ENCODE measurements around the gene PSMA7.

The PSMA7 gene

DNA sequence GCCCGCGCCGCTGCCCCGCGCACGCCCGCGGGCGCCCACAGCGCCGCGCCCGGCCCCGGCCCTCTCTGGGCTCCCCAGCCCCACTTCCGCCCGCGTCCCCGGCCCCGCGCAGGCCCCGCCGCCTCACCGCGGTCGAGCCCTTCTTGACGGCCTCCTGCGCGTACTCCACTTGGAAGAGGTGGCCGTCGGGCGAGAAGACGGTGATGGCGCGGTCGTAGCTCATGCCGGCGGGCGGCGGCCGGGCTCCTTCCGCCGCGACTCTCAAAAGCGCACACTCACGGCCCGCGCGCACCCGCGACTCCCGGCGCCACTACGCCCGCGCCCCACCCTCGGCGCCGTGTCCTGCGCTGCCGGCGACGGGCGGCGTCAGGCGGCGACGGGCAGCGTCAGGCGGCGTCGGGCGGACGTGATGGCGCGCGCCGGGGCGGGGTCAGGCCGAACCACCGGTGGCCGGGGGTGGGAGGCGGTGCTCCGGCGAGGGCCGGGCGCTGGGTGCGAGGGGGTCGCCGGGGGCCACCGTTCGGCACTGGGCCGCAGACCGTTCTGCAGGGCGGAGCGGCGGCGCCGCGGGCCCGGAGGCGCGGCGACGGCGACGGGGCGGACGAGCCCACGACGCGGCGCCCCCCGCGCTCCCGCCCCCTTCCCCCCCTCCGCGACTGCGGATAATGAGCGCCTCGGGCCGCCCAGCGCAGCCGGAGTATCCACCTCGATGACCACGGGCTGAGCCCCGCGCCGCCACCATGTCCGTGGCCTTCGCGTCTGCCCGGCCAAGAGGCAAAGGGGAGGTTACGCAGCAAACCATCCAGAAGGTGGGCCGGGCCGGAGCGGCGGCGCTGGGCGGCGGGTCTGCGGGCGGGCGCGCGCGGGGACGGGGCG is at the start of gene PSMA7, which contains the start of gene SS18L1:
Gene PSMA7 (minus strand): TSS at position 314 of the 876 bp plus-strand sequence. CDS start 91 bp downstream, at position 223.
Gene SS18L1 (plus strand): TSS at position 689 of the 876 bp plus-strand sequence. CDS start 52 bp downstream, at position 741.
- peak; percentile 72 for DNase-seq (ENCODE audit: low read depth)

DNA sequence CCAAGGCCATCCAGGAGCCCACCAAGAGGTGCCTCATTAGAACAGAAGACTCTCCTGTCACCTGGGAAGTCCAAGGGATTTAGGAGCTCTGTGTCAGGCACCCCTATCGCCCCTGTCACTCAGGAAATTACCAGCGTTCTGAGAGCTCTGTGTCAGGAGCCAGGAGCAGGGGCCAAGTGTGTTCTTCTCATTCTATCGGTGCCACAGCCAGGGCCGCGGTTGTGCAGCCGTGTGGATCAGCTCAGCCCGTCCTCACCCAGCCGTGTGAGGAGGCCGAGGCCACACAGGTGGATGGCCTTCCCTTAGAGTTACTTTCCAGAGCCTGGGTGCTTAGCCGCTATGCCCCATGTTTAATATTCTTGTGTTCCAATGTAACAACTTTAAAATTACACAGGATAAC is 49.4 kb upstream of the PSMA7 start:
- DNase-seq (ENCODE audit: low read depth) = no peak

DNA sequence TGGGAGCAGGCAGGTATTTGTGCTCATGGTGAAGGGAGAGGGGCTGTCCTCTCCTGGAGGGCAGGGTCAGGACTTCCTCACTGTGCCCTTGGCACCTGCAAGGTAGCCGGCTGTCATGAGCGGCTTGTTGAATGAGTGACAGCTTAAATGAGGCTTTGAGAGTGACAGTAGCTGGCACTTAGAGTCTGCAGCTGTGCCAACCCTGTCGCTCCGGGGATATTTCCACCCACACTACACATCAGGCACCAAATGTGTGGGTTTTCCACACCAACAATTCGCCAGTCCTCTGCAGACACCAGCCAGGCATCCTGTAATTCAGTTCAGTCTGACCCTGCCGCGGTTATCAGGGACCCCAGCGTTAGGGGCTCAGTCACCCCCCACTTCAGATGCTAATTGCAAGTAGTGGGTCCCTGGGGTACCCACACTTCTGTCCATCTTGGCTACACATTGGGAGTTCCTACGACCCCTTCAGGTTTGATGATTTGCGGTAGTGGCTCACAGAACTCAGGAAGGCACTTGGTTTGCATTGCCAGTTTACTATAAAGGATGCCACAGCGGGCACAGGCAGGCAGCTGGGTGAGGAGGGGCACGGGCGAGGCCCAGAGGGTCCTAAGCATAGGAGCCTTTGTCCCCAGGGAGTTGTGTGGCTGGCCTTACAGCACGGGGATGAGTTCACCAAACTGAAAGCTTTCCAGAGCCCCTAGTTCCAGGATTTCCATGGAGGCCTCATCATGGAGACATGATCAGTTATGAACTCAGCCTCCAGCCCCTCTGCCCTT is 48.8 kb upstream of the PSMA7 start:
- DNase-seq (ENCODE audit: low read depth) = no peak

DNA sequence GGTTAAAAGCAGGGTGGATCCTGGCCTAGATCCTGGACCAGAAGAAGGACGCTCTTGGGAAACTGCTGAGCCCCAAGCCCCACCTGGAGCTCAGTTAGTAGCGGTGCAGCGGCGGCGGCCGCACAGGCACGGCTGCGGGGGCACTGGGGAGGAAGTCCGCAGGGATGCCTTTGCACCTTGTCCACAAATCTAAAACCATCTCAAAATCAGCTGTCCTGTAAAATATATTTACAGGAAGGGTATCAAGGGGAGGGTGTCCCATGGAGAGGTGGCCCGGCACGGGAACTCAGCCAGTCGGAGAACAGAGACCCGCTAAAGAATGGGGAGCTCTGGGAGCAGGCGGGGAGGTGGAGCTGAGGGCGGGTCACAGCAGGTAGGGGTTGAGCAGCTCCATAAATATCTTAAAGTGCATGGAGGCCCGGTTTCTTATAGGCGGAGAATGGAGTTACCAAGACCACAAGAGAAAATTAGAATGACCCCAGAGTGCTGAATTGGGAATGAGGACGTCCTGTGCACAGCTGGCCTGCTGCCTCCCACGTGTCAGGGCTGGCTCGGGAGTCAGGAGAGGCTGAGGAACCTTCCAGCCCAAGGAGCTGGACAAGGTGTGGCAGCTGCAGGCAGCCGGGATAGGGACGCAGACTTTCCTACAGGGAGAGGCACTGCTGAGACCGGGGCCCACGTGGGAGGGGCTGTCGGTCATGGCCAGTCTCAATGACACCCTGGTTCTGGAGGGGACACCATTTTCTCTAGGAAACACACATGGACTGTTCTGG is 47.6 kb upstream of the PSMA7 start:
- DNase-seq (ENCODE audit: low read depth) = no peak

DNA sequence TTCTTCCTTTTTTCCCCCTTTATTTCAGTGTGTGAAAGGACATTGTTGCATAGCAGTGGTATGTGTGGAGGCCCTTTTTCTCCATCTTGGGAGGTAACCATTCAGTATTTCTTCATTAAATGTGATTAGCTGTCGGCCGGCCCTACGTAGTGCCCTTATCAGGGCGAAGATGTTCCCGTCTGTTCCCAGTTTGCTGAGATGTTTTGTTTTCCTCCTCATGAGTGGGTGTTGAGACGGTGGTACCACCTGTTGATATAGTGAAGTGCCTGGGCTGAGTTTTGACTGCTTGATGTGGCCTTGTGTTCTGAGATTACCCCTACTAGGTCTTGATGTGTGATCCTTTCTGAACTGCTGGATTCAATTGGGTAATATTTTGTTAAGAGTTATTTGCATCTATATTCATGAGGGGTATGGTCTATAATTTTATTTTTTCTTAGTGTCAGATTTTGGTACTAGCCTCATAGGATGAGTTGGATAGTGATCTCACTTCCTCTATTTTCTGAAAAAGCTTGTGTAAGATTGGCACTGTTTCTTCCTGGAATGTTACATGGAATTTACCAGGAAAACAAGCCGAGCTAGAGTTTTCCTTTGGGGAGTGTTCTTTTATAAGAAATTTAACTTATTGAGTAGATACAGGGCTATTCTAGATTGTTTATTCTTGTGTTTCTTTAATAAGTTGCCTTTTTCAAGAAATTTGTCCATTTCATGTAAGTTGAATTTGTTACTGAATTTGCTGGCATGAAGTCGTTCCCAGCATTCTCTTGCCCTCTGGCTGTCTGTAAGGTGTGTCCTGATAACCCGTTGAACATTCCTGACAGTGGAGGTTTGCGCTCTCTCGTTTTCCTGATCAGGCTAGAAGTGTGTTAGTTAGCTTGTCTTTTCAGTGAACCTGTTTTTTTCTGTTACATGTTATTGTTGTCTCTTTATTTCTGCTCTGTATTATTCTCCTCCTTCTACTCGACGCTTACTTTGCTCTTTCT is 44.0 kb upstream of the PSMA7 start:
- DNase-seq (ENCODE audit: low read depth) = no peak

DNA sequence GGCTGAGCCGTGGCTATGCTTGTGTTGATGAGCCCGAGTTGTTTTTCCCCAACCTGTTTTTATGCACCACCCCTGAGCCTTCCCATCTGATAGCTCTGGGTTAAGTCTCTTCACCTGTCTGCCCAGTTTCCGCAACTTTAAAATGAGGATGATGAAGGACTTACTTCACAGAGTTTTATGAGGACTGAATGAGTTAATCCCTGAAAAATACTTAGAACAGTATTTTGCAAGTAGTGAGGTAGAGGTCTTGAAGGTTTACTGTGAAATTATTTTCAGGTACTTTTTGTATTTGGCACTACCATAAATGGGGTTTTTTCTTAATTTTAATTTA is 42.9 kb upstream of the PSMA7 start:
- no peak for DNase-seq (ENCODE audit: low read depth)

DNA sequence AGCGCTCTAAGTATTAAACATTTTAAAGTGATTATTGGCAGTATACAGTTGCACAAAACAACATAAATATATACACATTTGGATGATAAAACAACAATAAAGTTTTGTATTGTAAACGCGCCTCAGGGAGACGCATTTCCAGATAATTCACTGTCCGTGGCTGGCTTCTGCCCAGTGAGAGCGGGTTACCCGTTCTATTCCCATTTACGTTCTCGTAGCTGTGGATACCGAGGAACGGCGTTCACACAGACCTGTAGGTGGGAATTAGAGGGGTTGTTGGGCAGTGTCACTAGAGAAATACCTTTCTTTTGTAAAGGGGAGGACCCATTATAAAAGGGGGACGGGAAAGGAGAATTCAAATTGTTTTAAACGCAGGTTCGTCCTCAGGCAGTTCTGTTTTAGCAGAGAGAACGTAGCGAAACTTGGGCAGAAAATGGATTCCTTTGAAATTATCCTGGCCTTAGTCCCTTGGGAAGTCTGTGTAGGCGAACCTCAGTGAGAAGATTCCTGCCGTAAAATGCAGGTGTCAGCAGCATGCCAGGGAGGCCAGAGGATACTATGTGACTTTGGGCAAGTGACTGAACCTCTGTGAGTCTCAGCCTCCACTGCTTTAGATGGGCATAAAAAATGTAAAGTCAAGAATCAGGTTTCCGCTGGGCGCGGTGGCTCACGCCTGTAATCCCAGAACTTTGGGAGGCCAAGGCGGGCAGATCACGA is 40.4 kb upstream of the PSMA7 start:
- no peak for DNase-seq (ENCODE audit: low read depth)

DNA sequence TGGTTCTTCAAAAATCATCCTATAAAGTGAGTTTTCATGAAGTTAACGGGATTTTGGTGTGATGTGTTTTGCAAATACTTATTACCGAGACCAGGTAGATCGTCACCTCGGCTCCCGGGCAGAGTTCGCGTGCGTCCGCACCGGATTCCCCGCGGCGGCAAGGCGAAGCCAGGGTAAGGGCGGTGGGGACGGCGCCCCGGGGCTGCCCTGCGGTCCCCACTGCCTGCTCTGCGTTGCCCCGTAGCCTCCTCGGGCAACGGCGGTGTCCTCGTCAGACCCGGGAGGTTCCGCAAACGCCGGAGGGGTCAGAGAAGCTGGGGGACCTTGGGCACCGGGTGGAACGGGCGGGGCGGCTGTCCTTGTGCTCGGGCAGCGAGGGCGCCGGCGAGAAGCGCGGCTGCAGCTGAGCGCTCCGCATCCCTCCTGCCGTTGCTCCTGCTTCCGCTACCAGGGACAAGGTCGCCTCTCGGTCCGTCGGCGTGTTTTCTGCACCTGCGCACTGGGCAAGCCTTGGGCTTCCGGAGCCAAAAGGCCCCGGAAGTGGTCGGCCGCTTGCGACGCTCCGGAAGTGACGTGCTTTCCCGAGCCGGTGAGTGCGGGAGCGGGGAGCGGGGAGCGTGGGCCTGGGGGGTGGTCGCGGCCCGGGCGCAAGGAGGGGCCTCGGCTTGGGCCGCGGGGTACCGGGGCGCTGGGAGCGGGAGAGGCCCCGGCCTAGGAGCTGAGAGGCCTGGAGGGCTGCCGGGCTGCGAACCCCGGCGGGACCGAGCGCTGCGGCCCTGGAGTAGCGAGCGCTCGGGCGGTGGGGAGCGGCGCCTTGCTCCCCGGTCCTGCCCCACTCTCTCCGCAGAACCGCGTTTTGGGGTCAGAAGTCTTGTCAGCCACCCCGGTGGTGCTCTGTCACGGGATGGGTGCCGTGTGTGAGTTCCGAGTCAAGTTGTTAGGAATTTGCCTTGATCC is 39.6 kb upstream of the PSMA7 start, which contains the start of gene MTG2:
Gene MTG2 (plus strand): TSS at position 560 of the 957 bp plus-strand sequence. CDS start 10,393 bp downstream, outside the sequence.
- peak; percentile 92 for DNase-seq (ENCODE audit: low read depth)

DNA sequence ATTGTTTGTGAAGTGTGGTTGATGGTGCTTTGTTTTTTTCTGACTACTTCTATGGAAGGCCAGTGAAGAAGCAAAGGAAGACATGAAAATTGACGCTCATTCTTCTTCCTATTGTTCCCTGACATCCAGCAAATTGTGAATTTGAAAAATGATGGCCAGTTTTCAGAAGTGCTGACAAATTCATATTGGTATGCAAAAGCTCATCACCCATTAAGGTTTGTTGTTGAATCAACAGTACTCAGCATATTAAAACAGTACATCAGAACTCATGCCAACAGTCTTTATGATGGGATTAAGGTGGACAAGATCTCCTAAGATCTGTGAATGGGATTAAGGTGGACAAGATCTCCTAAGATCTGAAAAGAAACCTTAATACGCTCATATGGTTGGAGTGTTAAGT is 38.6 kb upstream of the PSMA7 start:
- DNase-seq (ENCODE audit: low read depth) = no peak

DNA sequence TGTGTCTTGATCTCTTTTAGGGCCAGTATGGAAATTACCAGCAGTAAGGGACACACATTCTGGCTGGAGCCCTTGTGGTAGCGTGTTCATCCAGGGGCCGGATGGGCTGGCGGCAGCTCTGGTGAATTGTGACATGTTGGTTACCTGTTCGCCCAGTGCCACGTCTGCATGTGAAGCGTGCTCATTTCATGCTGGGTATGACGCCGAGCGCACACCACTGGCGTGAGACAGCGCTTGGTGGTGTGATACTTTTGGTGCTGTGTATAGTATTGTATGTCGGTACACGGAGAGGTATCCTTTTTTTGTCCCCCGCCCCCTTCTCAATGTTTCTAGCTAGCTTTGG is 35.9 kb upstream of the PSMA7 start:
- no peak for DNase-seq (ENCODE audit: low read depth)

DNA sequence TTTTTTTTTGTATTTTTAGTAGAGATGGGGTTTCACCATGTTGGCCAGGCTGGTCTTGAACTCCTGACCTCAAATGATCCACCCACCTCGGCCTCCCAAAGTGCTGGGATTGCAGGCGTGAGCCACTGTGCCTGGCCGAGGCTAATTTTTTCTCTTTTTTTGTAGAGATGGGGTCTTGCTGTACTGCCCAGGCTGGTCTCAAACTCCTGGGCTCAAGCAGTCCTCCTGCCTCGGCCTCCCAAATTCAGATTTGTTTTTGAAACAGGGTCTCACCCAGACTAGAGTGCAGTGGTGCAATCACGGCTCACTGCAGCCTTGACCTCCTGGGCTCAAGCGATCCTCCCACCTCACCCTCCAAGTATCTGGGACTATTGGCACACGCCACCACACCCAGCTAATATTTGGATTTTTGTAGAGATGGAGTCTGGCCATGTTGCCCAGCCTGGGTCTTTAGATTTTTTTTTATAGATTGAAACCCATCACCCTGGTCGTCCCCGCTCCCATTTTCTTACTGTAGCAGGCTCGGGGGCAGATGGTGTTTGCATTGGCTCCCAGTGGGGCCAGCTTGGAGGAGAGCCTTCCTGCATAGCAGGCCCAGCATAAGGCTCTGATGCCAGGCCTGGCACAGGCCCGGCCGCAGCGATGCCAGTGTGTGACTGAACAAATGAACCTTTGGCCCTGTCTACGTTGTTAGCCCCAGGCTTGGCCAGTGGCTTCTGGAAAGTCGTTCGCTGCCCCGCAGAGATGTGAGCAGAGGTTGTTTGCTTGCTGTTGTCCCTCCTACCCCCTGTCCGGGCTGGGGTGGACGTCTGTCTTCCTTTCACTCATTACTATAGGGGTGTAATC is 35.3 kb upstream of the PSMA7 start:
- DNase-seq (ENCODE audit: low read depth) = no peak

DNA sequence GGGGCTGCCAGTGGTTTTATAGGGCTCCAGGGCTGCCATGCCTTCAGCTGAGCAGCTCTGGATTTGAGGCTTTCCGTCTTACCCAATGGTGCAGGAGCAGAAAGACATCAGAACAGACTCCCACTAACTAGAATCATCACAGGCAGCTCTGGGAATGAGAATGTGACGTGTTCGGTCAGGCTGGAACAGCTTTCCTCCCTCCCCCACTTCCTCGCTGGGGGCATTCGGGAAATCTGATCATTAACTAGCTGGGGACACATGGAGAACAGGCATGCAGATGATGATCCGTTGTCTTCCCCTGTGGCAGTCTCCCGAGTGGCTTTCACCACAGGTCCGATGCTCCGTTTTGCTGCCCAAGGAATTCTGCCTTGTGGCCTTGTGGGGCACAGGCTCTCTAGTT is 34.1 kb upstream of the PSMA7 start:
- no peak for DNase-seq (ENCODE audit: low read depth)

DNA sequence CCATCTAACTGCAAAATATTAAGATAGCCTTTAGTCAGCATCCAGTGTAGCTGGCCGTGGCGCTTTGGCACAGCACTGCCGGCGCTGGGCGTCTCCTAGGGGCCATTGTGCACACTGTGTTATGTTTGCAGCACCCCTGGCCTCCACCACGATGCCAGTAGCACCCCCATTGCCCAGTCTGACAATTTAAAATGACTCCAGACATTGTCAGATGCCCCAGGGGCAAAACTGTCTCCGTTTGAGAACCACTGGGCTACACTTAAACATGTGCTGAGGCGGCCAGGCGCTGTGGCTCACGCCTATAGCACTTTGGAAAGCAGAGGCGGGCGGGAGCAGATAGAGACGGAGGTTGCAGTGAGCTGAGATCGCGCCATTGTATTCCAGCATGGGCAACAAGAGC is 33.7 kb upstream of the PSMA7 start:
- DNase-seq (ENCODE audit: low read depth) = no peak

DNA sequence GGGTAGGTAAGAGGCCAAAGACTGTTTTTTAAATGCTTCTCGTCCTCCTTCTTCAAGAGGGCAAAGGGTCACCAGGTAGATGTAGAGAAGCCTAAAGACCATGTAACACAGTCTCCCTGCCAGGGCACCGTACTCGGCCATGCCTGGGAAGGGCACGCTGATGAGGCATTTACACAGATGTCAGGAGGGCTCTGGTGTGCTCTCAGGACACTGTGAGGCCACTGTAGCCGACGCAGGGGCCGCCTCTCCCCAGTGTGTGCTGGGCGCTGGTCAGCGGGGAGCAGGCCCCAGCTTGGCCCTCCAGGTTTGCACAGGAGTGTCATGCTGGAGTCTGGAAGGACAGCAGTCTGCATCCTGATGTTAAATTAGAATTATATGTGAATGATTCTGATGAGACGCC is 32.5 kb upstream of the PSMA7 start:
- DNase-seq (ENCODE audit: low read depth) = no peak

DNA sequence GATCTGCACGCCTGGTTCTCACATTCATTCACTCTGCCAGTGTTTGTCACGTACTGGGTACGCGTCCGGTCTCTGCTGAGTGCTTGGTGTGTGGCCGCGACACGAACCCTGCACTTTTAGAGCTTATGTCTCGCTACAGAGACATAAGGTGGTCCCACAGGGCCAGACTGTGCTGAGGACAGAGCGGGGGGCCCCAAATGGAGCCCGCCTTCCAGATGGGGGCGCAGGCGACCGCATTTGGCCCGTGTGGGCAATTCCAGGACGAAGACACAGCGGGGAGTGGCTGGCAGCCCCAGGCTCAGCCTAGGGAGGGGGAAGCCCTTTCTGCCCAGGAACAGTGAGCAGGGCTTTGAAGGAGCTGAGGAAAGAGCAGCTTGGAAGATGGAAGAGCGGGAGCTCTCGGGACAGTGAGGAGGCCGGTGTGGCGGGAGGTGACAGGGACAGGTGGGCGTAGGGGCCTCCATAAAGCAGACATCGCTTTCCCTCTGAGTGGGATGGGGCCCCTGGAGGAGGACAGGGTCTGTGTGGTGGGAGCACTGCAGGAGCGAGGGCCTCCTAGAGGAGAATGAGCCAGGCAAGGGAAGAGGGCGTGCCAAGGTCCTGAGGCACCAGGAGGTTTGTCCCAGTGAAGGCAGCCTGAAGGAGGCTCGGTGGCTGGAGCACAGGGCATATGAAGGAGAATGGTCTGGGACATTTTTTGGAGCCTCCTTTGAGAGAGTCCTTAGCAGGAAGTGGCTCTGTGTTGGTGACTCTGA is 31.9 kb upstream of the PSMA7 start:
- DNase-seq (ENCODE audit: low read depth) = no peak

DNA sequence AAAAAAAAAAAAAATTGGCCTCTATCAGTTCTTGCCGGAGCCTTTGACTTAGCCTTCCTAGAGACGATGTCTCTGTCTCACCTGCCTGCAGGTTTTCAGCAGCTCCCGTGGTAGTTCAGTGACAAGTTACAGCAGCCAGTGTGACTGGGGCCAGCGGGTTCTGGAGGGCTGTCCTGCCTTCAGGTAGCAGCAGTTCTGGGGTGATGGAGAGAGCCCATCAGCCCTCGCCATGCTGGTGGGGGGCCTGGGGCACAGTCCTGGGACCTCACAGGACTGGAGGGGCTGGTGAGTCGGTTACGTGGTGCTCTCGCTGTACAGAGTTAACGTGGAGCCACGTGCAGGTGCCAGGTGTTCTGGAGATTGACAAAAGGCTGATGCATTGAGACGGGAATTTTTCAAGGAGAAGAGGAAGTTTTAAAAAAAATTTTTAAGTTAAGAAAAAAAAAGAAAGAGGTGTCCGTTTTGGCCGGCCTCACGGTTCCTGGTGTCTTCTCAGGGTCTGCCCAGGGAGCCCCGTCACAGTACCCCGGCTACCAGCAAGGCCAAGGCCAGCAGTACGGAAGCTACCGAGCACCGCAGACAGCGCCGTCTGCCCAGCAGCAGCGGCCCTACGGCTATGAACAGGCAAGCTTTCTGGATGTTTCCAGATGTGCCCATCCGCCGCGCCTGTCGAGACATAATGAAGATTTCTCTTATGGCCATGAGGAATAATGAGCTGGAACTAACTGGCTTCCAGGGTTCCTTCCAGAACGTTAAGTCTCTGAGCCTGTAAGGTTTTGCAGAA is 31.0 kb upstream of the PSMA7 start:
- DNase-seq (ENCODE audit: low read depth) = no peak

DNA sequence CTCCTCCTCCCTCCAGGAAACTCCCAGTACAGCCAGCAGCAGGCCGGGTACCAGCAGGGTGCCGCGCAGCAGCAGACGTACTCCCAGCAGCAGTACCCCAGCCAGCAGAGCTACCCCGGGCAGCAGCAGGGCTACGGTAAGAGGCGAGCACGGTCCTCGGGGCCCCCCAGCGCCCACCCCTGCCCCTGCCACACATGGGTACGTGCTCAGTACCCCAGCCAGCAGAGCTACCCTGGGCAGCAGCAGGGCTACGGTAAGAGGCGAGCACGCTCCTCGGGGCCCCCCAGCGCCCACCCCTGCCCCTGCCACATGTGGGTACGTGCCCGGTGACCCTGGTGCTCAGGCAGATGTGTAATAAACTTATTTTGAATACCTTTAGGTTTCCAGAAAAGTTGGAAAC is 29.5 kb upstream of the PSMA7 start:
- DNase-seq (ENCODE audit: low read depth) = no peak
